ENCODE data around the gene TRPV6.

Gene TRPV6

DNA sequence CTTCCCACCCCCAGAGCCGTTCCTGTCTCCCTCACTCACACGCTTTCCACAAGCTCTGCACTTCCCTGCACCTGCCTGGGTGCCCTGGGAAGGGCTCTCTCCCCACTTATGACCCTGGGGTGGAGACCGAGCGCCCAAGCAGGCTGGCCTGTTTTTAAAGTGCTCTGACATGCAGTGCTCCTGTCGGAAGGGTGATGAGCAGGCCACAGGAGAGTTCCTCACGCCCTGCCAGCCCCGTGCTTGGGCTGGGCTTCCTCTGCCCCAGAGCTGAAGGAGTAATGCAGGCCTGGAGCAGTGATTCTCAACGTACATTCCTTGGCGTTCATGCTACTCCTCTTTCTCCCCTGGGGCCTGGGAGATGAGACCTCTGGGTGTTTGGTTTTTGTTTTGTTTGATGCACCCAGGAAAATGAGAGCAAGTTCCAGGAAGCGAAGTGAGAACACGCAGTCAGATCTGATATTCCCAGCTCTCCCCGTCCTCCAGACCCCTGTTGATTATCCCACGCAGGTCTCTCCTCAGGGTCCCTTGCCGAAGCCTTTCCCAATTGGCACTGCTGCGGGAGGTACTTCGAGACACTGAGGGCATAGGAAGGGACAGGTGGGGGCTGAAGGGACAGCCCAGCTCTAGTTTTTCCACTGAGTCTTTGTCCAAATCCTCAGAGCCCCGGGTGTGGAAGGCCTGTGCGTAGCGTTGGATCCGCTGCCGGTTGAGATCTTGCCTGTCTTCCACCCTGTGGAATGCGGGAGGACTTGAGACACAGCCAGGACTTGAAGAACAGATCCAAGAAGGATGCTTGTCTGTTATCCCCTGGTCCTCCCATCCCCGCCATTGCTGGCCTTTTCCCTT is 14.1 kb downstream of the TRPV6 start:
- in situ Hi-C loops (cut with HindIII; ENCODE audit: low sequenced_read_pairs) = no loop called here

DNA sequence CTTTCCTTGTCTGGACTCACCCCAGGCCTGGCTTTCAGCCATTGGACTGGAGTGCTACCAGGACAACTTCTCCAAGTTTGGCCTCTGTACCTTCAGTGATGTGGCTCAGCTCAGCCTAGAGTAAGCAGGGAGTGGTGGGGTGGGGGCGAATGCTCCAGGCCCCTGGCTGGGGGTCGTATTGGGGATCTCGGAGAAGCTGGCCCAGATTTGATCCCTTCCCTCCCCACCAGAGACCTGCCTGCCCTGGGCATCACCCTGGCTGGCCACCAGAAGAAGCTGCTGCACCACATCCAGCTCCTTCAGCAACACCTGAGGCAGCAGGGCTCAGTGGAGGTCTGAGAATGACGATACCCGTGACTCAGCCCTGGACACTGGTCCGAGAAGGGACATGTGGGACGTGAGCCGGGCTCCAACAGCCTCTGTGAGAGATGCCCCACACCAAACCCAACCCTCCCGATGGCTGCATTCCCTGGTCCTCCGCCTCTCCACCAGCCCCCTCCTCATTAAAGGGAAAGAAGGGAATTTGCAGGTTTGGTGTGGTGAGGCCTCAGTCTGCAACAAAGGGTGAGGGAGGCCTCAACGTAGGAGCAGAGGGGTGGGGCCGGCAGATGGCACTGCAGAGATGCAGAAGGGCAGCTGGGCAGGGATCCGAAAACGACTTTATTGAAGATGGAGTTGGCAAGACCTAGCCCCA is 14.8 kb downstream of the TRPV6 start:
- in situ Hi-C loops (cut with HindIII; ENCODE audit: low sequenced_read_pairs) = no loop called here

DNA sequence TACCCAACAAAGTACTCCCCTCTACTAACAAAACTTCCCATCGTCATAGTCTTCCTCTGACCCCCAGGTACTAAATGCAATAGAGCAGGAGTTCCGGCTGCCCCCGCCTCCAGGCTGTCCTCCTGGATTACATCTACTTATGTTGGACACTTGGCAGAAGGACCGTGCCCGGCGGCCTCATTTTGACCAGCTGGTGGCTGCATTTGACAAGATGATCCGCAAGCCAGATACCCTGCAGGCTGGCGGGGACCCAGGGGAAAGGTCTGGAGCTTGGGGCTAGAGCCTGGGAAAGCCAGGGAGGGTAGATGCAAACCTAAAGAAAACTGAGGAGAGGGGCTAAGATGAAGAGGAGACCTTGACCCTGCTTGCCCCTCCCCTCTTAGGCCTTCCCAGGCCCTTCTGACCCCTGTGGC is 15.4 kb downstream of the TRPV6 start:
- in situ Hi-C loops (cut with HindIII; ENCODE audit: low sequenced_read_pairs) = no loop called here

DNA sequence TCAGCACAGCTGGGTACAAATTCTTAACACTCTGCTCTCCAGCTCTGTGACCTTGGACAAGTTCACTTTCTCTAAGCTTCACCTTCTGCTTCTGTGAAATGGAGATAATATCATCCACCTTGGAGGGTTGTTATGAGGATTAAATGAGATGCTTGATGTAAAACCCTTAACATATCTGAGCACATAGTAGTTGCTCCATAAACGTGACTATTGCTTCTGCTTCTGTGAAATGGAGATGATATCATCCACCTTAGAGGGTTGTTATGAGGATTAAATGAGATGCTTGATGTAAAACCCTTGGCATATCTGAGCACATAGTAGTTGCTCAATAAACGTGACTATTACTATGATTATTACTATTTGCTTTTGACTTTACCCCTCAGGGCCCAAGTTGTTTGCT is 16.1 kb downstream of the TRPV6 start:
- in situ Hi-C loops (cut with HindIII; ENCODE audit: low sequenced_read_pairs) = no loop called here

DNA sequence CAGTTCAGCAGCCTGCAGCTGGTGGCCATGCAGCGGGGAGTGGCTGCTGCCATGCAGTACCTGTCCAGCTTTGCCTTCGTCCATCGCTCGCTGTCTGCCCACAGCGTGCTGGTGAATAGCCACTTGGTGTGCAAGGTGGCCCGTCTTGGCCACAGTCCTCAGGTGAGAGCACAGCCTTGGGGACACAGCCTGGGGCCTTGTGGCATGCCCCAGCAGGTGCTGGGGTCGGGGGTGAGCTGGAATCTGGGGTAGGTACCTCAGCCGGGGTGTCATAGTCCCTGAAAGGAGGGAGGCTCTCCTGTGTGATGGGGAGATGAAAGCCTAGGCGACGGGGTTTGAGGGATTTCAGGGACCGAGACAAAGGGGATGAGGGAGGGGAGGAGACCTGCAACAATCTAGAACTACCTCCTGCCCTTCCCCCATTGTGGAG is 16.5 kb downstream of the TRPV6 start:
- in situ Hi-C loops (cut with HindIII; ENCODE audit: low sequenced_read_pairs) = no loop called here

DNA sequence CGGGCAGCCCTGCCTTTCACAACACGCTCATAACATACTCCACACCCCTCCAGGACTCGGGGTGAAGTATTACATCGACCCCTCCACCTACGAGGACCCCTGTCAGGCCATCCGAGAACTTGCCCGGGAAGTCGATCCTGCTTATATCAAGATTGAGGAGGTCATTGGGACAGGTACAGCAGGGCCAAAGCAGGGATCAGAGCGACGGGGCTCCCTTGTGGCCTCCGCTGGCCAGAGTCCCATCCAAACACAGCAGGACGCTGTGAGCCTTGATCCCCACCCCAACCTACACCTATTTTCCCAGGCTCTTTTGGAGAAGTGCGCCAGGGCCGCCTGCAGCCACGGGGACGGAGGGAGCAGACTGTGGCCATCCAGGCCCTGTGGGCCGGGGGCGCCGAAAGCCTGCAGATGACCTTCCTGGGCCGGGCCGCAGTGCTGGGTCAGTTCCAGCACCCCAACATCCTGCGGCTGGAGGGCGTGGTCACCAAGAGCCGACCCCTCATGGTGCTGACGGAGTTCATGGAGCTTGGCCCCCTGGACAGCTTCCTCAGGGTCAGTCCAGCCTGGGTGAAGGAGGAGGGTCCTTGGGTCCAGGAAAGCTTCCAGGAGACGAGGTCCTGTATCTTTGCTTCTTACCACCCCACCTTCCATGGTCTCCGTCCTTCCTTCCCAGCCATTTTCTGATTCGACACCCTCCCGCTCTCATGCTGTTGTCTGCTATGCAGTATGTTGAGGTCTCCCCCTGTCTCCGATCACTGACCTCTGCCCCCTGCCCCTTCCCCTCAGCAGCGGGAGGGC is 17.2 kb downstream of the TRPV6 start:
- in situ Hi-C loops (cut with HindIII; ENCODE audit: low sequenced_read_pairs) = no loop called here

DNA sequence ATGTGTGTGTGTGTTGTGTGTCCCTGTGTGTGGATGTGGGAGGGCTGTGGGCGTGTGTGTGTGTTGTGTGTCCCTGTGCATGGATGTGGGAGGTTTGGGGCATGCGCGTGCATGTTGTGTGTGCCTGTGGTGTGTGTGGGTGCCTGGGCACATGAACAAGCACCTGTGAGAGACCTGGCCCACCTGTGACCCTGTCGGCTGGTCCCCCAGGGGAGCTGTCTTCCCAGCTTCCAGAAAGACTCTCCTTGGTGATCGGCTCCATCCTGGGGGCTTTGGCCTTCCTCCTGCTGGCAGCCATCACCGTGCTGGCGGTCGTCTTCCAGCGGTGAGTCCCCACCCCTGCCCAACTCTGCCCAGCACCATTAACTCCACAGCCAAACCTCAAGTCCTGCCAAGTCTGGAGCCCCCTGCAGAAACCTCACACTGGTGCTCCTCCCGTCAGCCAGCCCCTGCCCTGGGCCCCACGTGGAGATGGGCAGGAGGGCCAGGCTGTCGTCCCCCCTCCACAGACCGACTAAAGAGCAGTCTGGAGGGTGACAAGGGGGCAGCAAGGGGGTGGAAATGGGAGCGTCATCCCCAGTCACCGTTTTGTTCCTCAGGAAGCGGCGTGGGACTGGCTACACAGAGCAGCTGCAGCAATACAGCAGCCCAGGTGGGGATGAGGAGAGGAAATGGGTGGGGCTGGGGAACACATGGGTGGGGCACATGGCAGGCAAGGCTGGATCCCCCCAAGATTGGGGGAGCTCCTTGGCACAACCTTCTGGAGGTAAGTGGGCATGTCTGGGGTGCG is 18.0 kb downstream of the TRPV6 start:
- in situ Hi-C loops (cut with HindIII; ENCODE audit: low sequenced_read_pairs) = no loop called here

DNA sequence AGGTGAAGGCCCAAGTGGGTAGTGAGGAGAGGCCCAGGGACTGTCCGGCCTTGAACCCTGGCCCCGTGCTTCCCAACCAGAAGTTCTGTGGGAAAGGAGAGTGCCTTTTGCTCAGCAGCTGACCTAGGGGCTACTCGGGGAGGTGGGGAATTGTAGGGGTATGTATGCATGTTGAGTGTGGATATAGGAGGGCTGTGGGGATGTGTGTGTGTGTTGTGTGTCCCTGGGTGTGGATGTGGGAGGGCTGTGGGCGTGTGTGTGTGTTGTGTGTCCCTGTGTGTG is 18.5 kb downstream of the TRPV6 start:
- in situ Hi-C loops (cut with HindIII; ENCODE audit: low sequenced_read_pairs) = no loop called here

DNA sequence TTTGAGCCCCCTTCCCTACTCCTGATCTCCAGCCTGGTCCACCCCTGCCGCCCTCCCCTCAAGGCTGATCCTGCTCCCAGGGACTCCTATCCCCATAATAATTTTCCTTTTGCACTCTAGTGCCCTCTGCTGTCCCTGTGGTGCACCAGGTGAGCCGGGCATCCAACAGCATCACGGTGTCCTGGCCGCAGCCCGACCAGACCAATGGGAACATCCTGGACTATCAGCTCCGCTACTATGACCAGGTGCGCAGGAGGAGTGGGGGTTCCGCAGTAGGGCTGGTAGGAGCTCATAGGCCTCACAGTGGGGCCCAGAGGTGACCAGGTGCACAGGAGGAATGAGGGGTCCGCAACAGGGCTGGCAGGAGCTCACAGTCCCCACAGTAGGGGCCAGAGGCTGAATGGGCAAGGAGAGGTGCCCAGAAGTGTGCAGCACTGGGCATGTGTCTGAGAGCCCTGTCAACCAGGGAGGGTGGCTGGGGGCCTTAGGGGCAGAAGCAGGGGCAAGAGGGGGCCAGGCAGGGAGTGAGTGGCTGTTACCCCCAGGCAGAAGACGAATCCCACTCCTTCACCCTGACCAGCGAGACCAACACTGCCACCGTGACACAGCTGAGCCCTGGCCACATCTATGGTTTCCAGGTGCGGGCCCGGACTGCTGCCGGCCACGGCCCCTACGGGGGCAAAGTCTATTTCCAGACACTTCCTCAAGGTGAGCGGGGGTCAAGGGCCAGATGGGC is 19.0 kb downstream of the TRPV6 start:
- in situ Hi-C loops (cut with HindIII; ENCODE audit: low sequenced_read_pairs) = no loop called here

DNA sequence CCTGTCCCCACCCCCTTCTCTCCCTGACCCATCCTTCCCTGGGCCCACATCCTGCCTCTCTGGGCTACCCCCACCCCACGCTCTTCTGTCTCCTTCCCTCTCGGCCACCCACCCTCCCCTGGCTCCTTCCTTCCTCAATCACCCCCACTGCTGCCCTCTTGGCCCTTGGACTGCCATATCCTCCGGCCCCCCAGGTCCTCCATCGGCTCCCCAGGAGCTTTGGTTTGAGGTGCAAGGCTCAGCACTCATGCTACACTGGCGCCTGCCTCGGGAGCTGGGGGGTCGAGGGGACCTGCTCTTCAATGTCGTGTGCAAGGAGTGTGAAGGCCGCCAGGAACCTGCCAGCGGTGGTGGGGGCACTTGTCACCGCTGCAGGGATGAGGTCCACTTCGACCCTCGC is 19.8 kb downstream of the TRPV6 start:
- in situ Hi-C loops (cut with HindIII; ENCODE audit: low sequenced_read_pairs) = no loop called here

DNA sequence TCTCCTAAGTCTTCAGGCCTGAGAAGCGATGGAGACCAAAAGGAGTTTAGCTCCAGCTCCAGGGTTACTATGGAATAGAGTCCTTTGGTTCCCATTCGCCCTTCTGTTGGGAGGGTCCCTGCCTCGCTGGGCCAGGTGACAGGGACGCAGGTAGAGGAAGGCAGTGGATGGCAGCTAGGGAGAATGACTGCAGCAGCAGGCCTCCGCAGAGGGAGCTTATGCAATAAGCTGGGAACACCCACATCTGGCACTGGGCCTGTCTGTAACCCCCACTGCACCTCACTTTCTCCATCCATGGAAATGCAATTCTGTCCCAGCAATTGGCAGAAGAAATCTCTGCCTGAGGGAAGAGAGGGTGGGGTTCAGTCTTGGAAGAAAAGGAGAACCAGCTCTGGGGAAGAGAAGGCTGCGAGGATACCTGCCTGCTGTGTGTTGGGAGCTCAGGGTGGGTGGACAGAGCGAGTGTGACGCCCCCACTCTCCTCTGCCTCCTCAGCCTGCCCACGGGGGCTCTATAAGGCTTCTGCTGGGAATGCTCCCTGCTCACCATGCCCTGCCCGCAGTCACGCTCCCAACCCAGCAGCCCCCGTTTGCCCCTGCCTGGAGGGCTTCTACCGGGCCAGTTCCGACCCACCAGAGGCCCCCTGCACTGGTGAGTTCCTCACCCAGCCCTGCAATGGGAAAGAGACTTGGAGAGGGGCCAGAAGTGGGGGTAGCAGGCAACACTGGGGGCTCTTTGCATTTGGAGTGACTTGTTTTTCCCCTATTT is 20.4 kb downstream of the TRPV6 start:
- in situ Hi-C loops (cut with HindIII; ENCODE audit: low sequenced_read_pairs) = loop anchor here (5.0 kb wide), 1 partner anchor 352 kb away; no protein-coding TSS in a partner anchor

DNA sequence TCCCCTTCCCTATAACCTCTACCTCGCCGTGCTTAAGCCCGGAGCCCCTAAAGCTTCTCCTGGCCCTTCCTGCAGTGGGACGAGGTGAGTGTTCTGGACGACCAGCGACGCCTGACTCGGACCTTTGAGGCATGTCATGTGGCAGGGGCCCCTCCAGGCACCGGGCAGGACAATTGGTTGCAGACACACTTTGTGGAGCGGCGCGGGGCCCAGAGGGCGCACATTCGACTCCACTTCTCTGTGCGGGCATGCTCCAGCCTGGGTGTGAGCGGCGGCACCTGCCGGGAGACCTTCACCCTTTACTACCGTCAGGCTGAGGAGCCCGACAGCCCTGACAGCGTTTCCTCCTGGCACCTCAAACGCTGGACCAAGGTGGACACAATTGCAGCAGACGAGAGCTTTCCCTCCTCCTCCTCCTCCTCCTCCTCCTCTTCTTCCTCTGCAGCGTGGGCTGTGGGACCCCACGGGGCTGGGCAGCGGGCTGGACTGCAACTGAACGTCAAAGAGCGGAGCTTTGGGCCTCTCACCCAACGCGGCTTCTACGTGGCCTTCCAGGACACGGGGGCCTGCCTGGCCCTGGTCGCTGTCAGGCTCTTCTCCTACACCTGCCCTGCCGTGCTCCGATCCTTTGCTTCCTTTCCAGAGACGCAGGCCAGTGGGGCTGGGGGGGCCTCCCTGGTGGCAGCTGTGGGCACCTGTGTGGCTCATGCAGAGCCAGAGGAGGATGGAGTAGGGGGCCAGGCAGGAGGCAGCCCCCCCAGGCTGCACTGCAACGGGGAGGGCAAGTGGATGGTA is 21.5 kb downstream of the TRPV6 start:
- in situ Hi-C loops (cut with HindIII; ENCODE audit: low sequenced_read_pairs) = loop anchor here (5.0 kb wide), 1 partner anchor 353 kb away; no protein-coding TSS in a partner anchor

DNA sequence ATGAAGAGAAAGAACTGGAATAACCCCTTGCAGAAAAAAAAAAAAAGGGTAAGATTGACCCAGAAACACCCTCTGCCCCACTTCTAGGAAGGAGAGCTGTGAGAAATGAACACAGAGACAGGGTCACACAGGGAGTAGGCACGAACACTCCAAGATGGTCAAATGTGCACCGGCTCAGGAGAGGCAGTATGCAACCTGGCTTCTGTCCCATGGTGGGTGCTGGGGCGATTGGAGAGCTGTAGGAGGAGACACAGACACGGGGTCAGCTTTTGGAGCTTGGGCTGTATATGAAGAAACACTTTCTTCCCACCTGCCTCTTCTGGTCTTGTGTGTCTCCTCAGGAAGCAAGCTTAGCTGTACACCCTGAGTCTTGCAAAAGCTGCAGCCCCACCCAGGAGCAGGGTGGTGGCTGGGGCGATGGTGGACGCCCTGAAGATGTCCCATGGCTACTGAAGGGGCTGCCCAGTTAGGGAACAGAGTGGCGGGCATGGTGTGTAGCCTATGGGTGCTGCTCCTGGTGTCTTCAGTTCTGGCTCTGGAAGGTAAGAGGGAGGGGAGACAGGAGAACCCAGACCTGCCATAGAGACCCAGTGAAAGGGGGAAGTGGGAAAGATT is 22.7 kb downstream of the TRPV6 start:
- in situ Hi-C loops (cut with HindIII; ENCODE audit: low sequenced_read_pairs) = loop anchor here (5.0 kb wide), 1 partner anchor 354 kb away; no protein-coding TSS in a partner anchor

DNA sequence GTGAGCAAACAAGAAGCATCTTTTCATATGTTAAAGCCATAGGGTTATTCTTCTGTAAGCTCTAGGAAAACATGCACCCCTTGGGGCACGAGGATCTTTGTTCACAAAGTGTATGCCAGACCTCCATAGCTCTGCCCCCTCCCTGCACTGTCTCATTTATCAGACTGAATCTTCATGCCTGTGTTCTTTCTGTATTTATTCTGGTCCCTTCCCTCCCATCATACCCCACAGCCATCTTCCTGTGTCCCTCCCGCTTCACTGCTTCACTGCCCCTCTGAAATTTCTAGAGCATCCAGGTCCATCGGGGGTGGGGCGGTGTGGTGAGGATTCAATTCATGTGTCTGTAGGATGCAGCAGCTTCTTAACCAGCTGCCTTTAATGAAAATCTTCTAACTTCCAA is 23.2 kb downstream of the TRPV6 start:
- in situ Hi-C loops (cut with HindIII; ENCODE audit: low sequenced_read_pairs) = loop anchor here (5.0 kb wide), 1 partner anchor 355 kb away; no protein-coding TSS in a partner anchor

DNA sequence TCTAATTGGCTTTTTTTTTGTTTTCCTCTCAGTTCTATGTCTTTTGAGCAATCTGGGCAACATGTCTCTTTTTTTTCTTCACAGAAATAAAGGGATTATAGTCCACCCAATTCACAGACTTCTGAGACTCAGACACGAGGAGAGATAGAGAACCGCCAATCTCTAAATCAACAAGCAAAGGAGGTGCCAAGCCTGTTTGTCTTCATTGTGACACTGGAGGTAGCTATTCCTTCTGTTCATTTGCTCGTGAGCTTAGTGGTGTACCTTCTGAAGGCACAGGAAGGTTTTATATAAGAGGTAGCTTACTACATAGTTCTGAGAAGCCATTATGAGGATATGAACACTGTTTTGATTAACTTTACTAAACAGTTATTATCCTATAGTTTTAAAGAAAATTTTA is 24.6 kb downstream of the TRPV6 start:
- in situ Hi-C loops (cut with HindIII; ENCODE audit: low sequenced_read_pairs) = loop anchor here (5.0 kb wide), 1 partner anchor 356 kb away; no protein-coding TSS in a partner anchor

DNA sequence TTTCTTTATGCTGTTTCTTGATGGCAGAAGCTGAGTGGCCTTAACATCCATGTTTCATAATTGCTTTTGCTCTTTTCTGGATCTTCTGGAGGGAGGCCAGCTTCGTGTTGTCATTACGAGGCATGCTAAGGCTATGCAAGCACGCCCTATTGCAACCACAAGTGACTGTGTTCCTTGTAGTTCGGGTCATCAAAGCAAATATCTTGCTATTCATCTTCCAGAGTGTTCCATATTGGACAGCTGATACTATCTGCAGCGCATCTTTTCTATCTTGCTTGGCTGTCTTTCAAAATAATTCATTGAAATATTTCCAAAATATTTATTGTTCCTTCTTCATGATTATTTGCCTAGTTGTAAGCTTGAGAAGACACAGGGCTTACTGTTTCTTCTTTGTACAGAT is 25.7 kb downstream of the TRPV6 start:
- in situ Hi-C loops (cut with HindIII; ENCODE audit: low sequenced_read_pairs) = loop anchor here (5.0 kb wide), 1 partner anchor 357 kb away; no protein-coding TSS in a partner anchor

DNA sequence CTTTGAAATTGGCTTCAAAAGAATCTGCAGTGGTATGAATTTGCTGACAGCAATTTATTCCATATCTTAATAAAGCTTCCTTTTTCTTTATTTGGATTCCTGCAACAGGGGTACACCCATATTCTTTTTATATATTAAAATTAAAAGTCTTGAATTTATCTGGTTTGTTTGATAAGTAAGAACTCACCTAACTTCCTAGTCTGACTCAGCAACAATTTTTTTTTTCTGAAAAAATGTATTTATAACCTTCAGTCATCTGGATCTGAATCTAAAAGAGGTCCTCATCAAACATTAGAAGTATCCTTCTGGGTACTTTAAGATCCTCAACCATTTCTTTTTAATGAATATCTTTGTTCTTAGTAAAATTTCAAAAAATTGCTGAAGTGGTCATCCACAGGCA is 26.1 kb downstream of the TRPV6 start:
- in situ Hi-C loops (cut with HindIII; ENCODE audit: low sequenced_read_pairs) = no loop called here

DNA sequence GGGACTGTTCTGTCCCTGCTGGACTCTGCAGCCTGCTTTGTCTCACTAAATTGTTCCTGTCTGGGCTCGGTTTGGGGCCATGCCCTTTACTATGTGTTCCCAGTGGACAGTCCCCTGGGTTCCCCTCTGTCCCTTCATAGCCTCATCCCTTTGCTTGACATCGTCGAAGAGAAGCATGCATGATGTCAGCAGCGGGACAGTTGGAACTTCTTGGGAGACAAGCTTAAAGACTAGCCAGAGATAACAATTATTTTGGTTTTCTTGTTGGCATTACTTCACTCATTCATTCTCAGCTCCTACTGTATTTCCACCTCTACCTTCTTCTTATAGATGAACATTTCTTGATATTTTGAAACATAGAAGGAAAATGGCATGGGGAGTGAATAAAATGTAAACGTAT is 27.9 kb downstream of the TRPV6 start:
- in situ Hi-C loops (cut with HindIII; ENCODE audit: low sequenced_read_pairs) = no loop called here

Measured in endothelial cell of hepatic sinusoid (primary cell).